ENCODE results near the gene ENDOD1. TPM values are rescaled to one million over a fixed set of nuclear protein-coding genes. Genes with fewer than 3 reads are reported as not detected.

Gene ENDOD1
- total RNA-seq, 2 donors from 2014 or later = 68.1 to 71.8 TPM

DNA sequence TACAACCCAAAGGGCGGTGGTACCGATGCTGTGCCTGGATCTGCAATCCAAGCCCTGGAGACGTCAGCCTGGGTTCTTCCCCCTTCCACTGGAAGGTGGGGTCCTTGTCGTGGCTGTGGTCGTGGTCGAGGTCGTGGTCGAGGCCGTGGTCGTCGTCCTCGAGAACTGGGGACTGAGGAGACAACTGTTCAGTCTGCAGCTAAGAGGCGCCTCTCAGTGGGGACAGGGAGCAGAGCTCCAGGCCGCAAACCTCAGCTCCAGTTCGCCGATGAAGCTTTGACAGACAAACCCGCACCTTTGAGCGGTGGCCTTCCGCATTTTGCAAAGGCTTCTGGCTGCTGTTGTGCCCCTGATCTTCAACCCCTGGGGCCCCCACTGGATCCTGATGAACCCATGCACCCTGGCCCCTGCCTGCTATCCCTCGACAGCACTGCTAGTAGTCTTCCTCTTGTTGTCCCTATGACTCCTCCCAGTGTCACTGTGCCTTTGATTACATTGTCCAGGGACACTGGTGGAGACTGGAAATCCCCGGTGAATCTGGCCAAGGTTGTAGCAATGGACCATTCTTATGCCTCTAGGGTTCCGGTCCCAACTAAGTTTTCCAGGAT lies 38.9 kb upstream of the ENDOD1 start:
- no peaks in the 10 kb centered on the region for H3K36me3 ChIP-seq
- H3K27me3 ChIP-seq = no peaks in the 10 kb centered on the region
- DNase-seq = no peak
- TF ChIP-seq, protein P1, sequence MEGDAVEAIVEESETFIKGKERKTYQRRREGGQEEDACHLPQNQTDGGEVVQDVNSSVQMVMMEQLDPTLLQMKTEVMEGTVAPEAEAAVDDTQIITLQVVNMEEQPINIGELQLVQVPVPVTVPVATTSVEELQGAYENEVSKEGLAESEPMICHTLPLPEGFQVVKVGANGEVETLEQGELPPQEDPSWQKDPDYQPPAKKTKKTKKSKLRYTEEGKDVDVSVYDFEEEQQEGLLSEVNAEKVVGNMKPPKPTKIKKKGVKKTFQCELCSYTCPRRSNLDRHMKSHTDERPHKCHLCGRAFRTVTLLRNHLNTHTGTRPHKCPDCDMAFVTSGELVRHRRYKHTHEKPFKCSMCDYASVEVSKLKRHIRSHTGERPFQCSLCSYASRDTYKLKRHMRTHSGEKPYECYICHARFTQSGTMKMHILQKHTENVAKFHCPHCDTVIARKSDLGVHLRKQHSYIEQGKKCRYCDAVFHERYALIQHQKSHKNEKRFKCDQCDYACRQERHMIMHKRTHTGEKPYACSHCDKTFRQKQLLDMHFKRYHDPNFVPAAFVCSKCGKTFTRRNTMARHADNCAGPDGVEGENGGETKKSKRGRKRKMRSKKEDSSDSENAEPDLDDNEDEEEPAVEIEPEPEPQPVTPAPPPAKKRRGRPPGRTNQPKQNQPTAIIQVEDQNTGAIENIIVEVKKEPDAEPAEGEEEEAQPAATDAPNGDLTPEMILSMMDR (IDR thresholded peaks at IDR 0.05) = no peak
- H3K9ac ChIP-seq (ENCODE audit: low read depth in 2 of 2, low read length in 2 of 2) = no peak overlapping the region
- no peak overlapping the region for H3K4me3 ChIP-seq
- intact Hi-C loops (cut with DNase I) = loop anchor here (10.0 kb wide), 1 partner anchor 714 kb away; no protein-coding TSS in a partner anchor
- H3K9me3 ChIP-seq = no peaks in the 10 kb centered on the region
- H3K27ac ChIP-seq = no peak overlapping the region
- no peaks in the 10 kb centered on the region for H3K4me1 ChIP-seq

DNA sequence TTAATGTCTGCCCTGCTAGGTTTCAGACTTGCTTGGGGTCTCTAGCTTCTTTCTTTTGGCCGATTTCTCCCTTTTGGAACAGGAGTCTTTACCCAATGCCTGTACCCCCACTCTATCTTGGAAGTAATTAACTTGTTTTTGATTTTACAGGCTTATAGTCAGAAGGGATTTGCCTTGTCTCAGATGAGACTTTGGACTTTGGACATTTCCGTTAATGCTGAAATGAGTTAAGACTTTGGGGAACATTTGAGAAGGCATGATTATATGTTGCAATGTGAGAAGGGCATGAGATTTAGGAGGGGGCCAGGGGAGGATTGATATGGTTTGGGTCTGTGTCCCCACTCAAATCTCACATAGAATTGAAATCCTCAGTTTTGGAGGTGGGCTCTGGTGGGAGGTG lies 35.3 kb upstream of the ENDOD1 start:
- Histone ChIP-seq H3K36me3 (no peaks in the 10 kb centered on the region), H3K4me3 (no peak overlapping the region), H3K9me3 (no peaks in the 10 kb centered on the region), H3K4me1 (no peaks in the 10 kb centered on the region), H3K9ac (ENCODE audit: low read depth in 2 of 2, low read length in 2 of 2) (no peak overlapping the region), H3K27me3 (no peaks in the 10 kb centered on the region), H3K27ac (no peak overlapping the region)
- no peak for DNase-seq
- intact Hi-C loops (cut with DNase I) = loop anchor here (10.0 kb wide), 1 partner anchor 710 kb away; no protein-coding TSS in a partner anchor
- TF ChIP-seq, protein P1 (IDR thresholded peaks at IDR 0.05) = no peak

DNA sequence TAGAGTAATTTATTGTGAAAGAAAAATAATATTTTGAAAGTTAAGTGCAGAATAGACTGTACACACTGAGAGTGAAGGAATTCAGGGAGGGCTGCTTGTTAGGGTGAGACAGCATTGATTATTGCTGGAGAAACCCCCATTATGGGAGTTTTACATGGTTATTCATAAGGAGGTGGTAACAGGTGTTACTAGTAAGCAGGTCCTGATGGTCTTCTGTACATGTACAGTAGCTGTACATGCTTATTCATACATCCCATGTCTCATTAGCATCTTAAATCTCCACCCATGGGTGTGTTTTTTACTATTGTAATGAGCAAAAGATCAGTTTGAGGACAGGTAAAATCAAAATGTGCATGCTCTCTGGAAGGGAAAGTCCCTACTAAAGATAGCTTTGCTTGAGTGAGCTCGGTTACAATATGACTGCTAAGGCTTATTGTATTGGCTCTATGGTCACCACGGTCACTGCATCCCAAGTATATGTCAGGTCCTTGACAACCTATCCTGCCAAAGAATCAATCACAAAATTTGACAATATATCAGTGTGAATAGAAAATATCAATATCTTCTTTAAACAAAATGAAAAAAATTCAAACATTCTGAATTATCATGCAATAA lies 34.3 kb upstream of the ENDOD1 start:
- H3K27ac ChIP-seq = no peak overlapping the region
- DNase-seq = no peak
- TF ChIP-seq, protein P1 (IDR thresholded peaks at IDR 0.05) = no peak
- H3K36me3 ChIP-seq = no peaks in the 10 kb centered on the region
- no peak overlapping the region for H3K9ac ChIP-seq (ENCODE audit: low read depth in 2 of 2, low read length in 2 of 2)
- intact Hi-C loops (cut with DNase I) = loop anchor here (10.0 kb wide), 1 partner anchor 709 kb away; no protein-coding TSS in a partner anchor
- H3K27me3 ChIP-seq = no peaks in the 10 kb centered on the region
- no peaks in the 10 kb centered on the region for H3K9me3 ChIP-seq
- H3K4me3 ChIP-seq = no peak overlapping the region
- no peaks in the 10 kb centered on the region for H3K4me1 ChIP-seq

DNA sequence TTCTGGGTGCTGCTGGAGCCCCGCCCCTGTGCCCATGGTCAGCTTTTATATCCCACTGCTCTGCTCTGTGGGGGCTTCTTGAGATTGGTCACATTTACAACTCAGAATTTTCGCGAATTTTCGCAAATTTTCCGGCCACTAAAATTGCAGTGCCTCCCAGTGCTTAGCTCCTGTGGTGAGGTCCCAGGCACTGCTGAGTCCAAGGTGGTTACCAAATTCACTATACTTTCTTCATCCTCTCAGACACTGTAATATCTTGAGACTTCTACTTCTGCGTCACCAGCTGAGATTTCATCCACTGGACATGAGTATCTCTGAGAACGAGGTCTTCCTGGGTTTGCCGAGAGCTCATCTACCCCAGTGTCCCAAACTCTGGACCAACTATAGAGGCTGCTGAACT lies 31.7 kb upstream of the ENDOD1 start:
- Histone ChIP-seq H3K4me3 (no peak overlapping the region), H3K36me3 (no peaks in the 10 kb centered on the region), H3K27ac (no peak overlapping the region), H3K9ac (ENCODE audit: low read depth in 2 of 2, low read length in 2 of 2) (no peak overlapping the region), H3K4me1 (no peaks in the 10 kb centered on the region), H3K27me3 (no peaks in the 10 kb centered on the region), H3K9me3 (no peaks in the 10 kb centered on the region)
- intact Hi-C loops (cut with DNase I) = loop anchor here (10.0 kb wide), 1 partner anchor 707 kb away; no protein-coding TSS in a partner anchor
- DNase-seq = no peak
- TF ChIP-seq, protein P1 (IDR thresholded peaks at IDR 0.05) = no peak

DNA sequence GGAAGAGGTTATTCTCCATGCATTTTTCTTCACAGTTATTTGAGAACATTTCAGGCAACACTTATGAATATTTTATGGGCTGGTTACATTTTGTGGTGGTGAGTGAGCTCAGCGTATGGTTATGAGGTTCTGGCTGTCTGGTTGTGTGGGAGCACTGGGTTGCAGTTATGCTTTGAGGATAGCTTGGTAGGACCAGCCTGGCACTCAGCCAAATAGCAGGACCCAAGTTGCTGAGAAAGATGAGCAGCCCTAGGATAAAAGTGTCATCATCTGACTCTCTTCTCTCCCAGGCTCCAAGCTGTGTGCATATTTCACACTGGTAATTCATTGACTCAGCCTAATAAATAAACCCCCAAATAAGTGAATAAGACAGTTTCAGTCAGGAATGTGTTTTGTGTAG lies 31.0 kb upstream of the ENDOD1 start:
- H3K9ac ChIP-seq (ENCODE audit: low read depth in 2 of 2, low read length in 2 of 2) = no peak overlapping the region
- H3K27ac ChIP-seq = no peak overlapping the region
- H3K36me3 ChIP-seq = no peaks in the 10 kb centered on the region
- no peak overlapping the region for H3K4me3 ChIP-seq
- no peak for DNase-seq
- TF ChIP-seq, protein P1 (IDR thresholded peaks at IDR 0.05) = no peak
- no peaks in the 10 kb centered on the region for H3K4me1 ChIP-seq
- intact Hi-C loops (cut with DNase I) = loop anchor here (10.0 kb wide), 1 partner anchor 706 kb away; no protein-coding TSS in a partner anchor
- H3K27me3 ChIP-seq = no peaks in the 10 kb centered on the region
- H3K9me3 ChIP-seq = no peaks in the 10 kb centered on the region

All from colonic mucosa (tissue), 4 donors.